Measurements from ENCODE around the gene NHLRC1. TPM values are rescaled to one million over a fixed set of nuclear protein-coding genes. Genes with fewer than 3 reads are reported as not detected.

The NHLRC1 gene
- polyA plus RNA-seq, 1 donor from 2014 or later: 0.32 TPM

- Histone ChIP-seq H3K27me3 (ENCODE audit: insufficient read depth, low read depth, low read length) (no peaks in the 10 kb centered on the region), H3K9me2 (ENCODE audit: insufficient read depth, low read length) (no peaks in the 10 kb centered on the region), H3K4me2 (ENCODE audit: low read length) (no peak overlapping the region), H3K9me3 (ENCODE audit: low read length) (no peaks in the 10 kb centered on the region), H3F3A (ENCODE audit: insufficient read depth, low read length, poor library complexity, severe bottlenecking) (no peaks in the 10 kb centered on the region), H3K9ac (ENCODE audit: low read length) (no peak overlapping the region), H3K36me3 (ENCODE audit: insufficient read depth, low read length) (no peaks in the 10 kb centered on the region), H2AFZ (ENCODE audit: low read depth, low read length) (no peak overlapping the region), H4K20me1 (ENCODE audit: insufficient read depth) (no peaks in the 10 kb centered on the region), H3K27ac (ENCODE audit: low read length) (no peak overlapping the region), H3K79me2 (replicated peaks; ENCODE audit: insufficient read depth, low read length) (no peaks in the 10 kb centered on the region), H3K4me3 (ENCODE audit: low read length) (no peak overlapping the region)
- no peak for TF ChIP-seq MXI1 (conservative IDR thresholded peaks at IDR 0.05; ENCODE audit: poor library complexity, severe bottlenecking)
These were observed 41.3 kb downstream of the NHLRC1 start for GRCh38 chr6:18081025-18081668.

GRCh38 chr6:18080544-18080943 is 41.9 kb downstream of the NHLRC1 start:
- H3K27me3 ChIP-seq (ENCODE audit: insufficient read depth, low read depth, low read length): no peaks in the 10 kb centered on the region
- no peaks in the 10 kb centered on the region for H3K9me3 ChIP-seq (ENCODE audit: low read length)
- no peaks in the 10 kb centered on the region for H3K9me2 ChIP-seq (ENCODE audit: insufficient read depth, low read length)
- H3K27ac ChIP-seq (ENCODE audit: low read length): no peak overlapping the region
- no peak overlapping the region for H2AFZ ChIP-seq (ENCODE audit: low read depth, low read length)
- no peak overlapping the region for H3K4me2 ChIP-seq (ENCODE audit: low read length)
- no peaks in the 10 kb centered on the region for H3F3A ChIP-seq (ENCODE audit: insufficient read depth, low read length, poor library complexity, severe bottlenecking)
- H3K36me3 ChIP-seq (ENCODE audit: insufficient read depth, low read length): no peaks in the 10 kb centered on the region
- H4K20me1 ChIP-seq (ENCODE audit: insufficient read depth): no peaks in the 10 kb centered on the region
- H3K4me3 ChIP-seq (ENCODE audit: low read length): no peak overlapping the region
- TF ChIP-seq CTCF (IDR thresholded peaks at IDR 0.05; ENCODE audit: poor library complexity, severe bottlenecking) (no peak), TAF1 (IDR thresholded peaks at IDR 0.05; ENCODE audit: low read depth) (no peak), EZH2 (IDR thresholded peaks at IDR 0.05; ENCODE audit: borderline replicate concordance, insufficient read depth, low read length, poor library complexity, severe bottlenecking) (no peak), MXI1 (conservative IDR thresholded peaks at IDR 0.05; ENCODE audit: poor library complexity, severe bottlenecking) (no peak), POLR2AphosphoS5 (IDR thresholded peaks at IDR 0.05) (no peak), EP300 (conservative IDR thresholded peaks at IDR 0.05; ENCODE audit: poor library complexity, severe bottlenecking) (no peak), SMC3 (conservative IDR thresholded peaks at IDR 0.05; ENCODE audit: poor library complexity) (no peak), RAD21 (conservative IDR thresholded peaks at IDR 0.05) (no peak)
- TF ChIP-seq, protein P1, sequence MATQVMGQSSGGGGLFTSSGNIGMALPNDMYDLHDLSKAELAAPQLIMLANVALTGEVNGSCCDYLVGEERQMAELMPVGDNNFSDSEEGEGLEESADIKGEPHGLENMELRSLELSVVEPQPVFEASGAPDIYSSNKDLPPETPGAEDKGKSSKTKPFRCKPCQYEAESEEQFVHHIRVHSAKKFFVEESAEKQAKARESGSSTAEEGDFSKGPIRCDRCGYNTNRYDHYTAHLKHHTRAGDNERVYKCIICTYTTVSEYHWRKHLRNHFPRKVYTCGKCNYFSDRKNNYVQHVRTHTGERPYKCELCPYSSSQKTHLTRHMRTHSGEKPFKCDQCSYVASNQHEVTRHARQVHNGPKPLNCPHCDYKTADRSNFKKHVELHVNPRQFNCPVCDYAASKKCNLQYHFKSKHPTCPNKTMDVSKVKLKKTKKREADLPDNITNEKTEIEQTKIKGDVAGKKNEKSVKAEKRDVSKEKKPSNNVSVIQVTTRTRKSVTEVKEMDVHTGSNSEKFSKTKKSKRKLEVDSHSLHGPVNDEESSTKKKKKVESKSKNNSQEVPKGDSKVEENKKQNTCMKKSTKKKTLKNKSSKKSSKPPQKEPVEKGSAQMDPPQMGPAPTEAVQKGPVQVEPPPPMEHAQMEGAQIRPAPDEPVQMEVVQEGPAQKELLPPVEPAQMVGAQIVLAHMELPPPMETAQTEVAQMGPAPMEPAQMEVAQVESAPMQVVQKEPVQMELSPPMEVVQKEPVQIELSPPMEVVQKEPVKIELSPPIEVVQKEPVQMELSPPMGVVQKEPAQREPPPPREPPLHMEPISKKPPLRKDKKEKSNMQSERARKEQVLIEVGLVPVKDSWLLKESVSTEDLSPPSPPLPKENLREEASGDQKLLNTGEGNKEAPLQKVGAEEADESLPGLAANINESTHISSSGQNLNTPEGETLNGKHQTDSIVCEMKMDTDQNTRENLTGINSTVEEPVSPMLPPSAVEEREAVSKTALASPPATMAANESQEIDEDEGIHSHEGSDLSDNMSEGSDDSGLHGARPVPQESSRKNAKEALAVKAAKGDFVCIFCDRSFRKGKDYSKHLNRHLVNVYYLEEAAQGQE (IDR thresholded peaks at IDR 0.05; ENCODE audit: borderline replicate concordance): no peak
- no peak overlapping the region for H3K9ac ChIP-seq (ENCODE audit: low read length)
- no peaks in the 10 kb centered on the region for H3K79me2 ChIP-seq (replicated peaks; ENCODE audit: insufficient read depth, low read length)

Data from neural cell (in vitro differentiated cells).